Activated T-helper 9 cell treated with anti-CD3 and anti-CD28 coated beads, Interleukin-2, amount 50 U/mL, for 16 hours (primary cell): Measurements from ENCODE around the gene TMEM200A.

Source experiments
- DNase-seq: peaks from one replicate; pipeline ENCODE4 v3.0.0-alpha.2; 2020; ENCODE audit warnings: low read depth

TMEM200A gene

DNA sequence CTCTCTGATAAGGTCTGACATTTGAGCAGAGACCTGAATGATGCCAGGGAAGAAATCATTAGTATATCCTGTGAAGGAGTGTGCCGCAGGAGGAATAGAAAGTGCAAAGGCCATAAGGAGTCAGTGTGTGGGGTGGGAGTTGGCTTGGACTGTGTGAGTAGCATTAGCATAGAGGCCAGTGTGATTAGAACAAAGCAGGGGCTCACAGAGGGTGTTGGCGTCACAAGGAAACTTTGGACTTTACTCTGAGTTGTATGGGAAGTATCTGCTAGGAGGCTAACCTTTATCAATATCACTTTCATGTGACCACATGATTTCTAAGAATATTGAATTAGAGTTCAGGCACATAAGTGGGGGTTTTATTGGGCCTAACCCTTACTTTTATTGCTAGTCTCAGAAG, 12.1 kb downstream of the TMEM200A start:
- no peak for DNase-seq

DNA sequence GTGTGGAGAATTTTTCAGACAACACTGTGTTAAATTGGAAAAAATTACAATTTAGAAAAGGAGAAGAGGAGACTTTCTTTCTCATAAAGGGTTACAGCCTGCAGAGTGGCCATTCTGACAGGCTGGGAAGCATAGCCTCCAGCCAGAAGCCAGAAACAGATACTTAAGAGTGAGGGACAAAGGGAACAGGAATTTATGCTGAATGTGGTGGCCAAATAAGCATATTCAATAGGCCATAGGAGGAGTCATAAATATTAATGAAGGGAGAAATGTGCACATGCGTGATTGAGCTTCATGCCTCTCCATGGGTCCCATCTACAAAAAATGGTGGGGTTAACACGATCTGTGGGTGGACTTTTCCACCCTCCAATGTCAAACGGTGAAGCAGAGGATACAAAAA, 13.4 kb downstream of the TMEM200A start:
- no peak for DNase-seq

DNA sequence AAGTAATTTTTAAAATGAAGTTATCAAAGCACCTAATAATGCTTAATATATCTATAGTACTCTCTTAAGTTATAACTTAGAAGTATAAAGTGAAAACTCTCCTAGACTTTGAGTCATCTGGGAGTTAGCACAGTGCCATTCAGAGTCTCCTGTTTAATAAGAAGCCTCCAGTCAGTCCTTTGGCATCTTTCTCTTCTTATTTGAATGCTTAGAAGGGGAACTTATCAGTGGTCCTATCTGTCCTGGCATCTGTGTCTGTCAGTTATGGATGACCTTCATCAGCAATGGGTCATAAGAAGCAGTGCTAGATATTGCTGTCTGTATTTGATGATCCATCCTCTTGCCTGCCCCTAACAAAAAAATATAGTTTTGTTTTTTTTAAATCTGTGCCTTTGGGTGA, 15.2 kb downstream of the TMEM200A start:
- DNase-seq: no peak

DNA sequence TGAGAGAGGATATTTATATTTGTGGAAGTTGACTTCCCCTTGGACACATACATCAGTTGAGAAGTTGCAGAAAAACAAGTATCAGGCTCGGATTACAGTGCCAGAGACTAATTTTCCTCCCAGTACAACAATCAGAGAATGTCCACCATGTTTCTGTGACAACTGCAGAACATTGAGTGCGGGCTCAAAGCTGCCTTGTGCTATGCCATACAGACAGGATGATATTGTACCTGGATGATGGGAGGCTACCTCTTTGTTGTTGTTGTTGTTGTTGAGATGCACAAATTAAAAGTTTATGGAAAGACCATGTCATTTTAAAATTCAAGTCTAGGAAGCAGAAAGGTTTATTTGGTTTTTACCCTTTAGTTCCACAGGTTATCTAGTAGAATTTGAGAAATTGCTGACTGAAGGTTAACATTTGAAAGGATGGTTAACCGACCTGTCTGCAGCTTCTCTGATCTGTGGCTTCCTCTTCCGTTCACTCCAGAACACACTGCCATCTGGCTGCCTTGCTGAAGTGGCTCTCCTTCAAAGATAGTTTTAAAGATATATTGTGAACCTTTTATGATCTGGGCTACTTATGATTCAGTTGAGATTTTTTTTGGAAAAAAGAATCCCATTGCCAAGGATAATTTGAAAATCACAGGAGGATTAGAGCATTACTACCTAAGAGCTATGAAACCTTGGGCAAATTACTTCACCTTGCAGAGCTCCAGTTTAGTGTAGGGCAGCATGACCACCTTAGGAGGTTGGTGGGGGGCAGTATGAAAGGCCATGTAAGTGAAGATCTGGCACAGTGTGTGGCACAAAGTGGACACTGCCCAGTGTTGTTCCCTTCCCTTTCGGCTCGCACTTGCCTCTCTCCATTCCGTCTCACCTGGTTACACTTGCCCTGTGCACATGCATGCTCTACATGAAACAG, 15.9 kb downstream of the TMEM200A start:
- DNase-seq: no peak

DNA sequence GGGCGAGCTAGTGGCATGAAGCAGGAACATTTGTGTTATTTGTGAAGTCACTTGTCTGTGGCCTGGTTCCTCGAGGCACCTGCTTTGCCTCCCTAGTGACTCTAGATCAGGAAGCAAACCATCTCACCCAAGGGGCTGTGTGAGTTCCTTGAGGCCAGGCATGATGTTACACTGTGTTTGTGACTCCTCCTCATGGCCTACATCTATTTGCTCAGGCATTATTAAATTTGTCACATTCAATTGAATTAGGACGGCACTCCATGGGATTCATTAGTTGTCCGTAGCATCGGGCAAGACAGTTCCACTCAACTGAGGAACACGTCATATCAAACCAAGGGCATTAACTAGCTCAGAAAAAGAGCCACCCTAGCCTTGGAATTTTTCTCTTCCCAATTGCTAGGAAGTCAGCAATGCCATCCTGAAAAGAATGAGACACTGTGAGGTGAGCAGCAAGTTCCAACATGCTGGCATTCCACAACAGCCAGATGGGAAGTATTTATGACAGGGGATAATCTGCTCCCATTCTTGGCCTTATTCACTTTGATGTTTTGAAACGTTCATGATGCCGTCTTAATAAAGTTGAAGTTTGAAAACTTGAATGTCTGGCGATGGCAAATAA, 17.2 kb downstream of the TMEM200A start:
- DNase-seq: no peak

GRCh38 chr6:130385064-130385695, 19.4 kb downstream of the TMEM200A start:
- DNase-seq: no peak

- no peak for DNase-seq
Observed at GRCh38 chr6:130389142-130389541, 23.3 kb downstream of the TMEM200A start.

GRCh38 chr6:130390890-130391289, 25.1 kb downstream of the TMEM200A start:
- no peak for DNase-seq

GRCh38 chr6:130393306-130393705, 27.5 kb downstream of the TMEM200A start:
- no peak for DNase-seq

DNA sequence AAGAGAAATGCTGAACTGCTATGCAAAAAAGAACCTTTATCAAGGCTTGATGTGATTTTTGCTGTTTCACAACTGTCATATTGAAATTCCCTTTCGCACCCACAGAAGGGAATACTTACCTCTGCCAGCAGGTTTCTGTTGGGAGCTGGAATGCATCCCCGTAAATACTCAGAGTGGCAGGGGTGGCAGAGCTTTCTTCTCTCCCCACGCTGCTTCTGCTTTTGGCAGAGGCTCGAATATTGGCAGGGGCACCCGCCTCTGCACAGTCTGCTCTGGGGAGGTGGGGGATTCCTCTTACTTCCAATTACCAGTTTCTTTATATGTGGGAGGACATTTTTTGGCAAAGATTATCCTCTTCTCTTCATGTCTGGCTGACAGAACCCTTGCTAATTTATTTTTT, 28.4 kb downstream of the TMEM200A start:
- DNase-seq: no peak

DNA sequence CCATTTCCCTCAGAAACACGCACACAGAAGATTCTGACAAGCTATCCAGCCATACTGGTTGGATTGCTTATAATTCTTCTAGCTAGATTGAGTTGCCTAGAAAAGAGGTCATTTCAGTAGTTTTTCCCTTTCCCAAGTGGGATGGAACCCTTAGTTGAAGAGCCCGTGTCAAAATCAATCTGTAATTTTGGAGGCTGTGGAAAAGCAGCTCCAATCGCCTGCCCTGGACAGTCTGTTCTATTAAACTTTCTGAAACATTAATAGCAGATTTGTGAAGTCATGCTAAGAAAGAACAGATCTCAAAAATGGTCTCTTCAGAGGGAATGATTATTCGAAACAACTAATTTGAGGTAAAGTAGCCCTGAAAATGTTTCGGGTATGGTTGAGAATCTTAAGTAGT, 29.3 kb downstream of the TMEM200A start:
- no peak for DNase-seq

- DNase-seq: no peak
Observed at GRCh38 chr6:130396722-130397121, 30.9 kb downstream of the TMEM200A start.

DNA sequence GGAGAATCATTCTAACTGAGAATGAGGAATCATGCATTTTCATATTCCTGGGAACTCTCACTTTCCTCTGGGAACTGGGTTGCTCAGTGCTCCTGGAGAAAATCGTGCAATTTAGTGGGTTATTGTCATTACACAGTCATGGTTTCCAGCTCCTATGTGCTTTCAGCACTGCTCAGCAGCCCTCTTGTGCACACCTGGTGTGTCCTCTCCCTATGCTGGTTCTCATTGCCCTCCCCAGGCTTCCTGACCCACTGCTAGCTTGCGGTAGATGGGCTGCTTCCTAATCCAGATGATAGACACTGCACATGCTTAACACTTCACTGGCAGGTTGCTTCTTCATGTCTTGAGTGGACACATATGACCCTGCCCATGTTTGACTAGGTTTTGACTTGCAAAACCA, 39.7 kb downstream of the TMEM200A start:
- no peak for DNase-seq

- no peak for DNase-seq
Observed at GRCh38 chr6:130407032-130407431, 41.2 kb downstream of the TMEM200A start.

DNA sequence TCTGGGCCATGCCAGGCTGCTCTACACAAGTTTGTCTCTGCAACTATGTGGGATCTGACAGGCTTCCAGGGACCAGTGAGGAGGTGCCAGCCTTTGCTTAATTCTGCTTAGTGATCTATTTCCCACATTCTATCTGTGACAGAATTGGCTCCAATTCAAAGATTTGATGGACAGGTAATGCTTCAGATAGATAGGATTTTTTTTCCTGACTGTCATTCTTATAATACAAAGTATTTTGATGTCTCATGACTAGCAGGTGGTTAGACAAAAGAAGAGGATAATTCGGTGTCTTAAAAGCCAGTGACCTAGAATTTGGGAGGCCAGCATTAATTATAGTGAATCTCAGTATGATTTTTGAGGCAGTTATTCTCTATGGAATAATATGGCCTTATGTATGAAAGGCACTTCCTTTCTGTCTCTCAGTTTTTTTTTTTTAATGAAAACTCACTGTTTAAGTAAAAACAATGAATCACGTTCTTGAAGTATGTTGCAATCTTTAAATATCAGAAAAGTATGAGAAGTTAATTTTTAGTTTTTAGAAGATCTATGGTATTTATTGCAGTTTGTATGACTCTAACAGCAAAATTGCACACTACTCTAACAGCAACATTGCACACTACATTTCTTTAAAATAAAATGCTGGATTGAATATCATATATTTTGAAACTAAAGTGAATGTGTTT, 43.7 kb downstream of the TMEM200A start:
- no peak for DNase-seq

DNA sequence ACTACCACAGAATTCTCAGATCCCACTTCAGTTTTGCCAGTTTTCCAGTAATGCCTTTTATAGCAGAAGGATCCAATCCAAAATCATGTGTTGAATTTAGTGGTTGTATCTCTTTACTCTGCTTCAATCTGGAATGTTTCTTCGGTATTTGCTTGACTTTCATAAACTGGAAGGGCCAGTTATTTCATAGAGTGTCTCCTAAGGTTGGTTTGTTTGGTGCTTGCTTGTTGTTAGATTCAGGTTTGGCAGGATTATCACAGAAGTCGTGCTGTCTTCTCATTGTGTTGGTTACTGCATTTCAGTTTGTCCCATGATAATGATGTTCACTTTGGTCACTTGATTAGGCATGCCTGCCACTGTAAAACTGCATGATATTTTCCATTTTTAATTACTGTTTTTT, 45.7 kb downstream of the TMEM200A start:
- DNase-seq: no peak

GRCh38 chr6:130412556-130413290, 46.9 kb downstream of the TMEM200A start:
- DNase-seq: no peak

- no peak for DNase-seq
Observed at GRCh38 chr6:130417951-130418350, 52.1 kb downstream of the TMEM200A start.

DNA sequence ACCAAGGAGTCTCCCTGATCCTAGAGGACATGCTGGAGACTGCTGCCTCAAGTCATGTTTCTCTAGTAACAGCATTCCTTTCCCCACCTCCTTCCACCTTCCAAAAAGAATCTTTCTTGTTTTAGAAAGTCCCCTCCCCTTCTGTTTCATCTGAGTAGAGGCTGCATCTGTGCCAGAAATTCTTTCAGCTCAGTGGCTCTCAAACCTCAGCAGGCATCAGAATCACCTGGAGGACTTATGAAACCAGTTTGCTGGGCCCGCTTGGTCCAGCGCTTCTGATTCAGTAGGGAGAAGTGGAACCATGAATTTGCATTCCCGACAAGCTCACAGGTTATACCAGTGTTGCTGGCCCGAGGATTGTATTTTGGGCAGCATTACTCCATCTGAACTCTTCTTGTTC, 55.1 kb downstream of the TMEM200A start:
- no peak for DNase-seq

DNA sequence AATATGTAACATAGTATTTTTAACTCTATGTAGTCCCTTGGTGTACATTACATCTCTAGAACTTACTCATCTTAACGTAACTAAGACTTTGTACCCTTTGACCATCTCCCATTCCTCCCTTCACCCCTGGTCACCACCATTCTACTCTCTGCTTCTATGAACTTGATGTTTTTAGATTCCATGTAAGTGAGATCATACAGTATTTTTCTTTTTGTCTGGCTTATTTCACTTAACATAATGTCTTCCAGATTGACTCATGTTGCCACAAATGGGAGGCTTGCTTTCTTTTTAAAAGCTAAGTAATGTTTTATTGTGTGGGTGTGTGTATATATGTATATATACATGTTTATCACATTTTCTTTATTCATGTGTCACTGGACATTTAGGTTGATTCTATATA, 55.8 kb downstream of the TMEM200A start:
- DNase-seq: no peak

- DNase-seq: no peak
Observed at GRCh38 chr6:130423044-130423443, 57.2 kb downstream of the TMEM200A start.

DNA sequence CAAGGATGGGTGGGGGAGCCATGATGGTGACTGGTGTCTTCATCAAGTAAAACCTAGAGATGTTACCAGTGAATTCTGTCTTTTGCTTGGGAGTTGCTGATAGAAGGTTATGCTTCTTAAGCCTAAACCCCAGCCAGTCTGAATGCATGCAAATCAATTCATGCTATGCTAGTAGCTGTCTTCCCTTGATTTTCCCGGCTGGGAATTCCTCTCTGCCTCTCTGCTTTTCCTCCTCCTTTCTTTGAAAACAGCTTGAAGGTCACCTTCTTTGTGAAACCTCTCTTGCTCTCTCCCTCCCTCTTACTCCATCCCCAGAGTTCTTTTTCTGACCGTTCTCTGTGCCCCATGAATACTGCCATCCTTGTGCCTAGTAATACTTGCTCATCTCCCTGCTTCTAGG, 58.9 kb downstream of the TMEM200A start:
- DNase-seq: no peak
